Activated T-helper 1 cell treated with anti-CD3 and anti-CD28 coated beads, Interleukin-12 subunit alpha, Interleukin-12 subunit beta, Interleukin-2, Interleukin-4 antibody, amounts not matched to agents 30 ng/mL and 10 ng/mL and 1 ng/mL, durations not matched to agents 14 hours and 24 hours and 36 hours (primary cell): ENCODE measurements around the gene SH3RF3. TPM values are rescaled to one million over a fixed set of nuclear protein-coding genes. Genes with fewer than 3 reads are reported as not detected.

Experiments
- DNase-seq: peaks from one replicate; pipeline ENCODE4 v3.0.0; 2021; ENCODE audit warnings: low spot score
- H3K27ac Mint-ChIP-seq: one replicate; pipeline ENCODE4 v1.8.0; 2021; ENCODE audit warnings: mild to moderate bottlenecking, mixed read lengths
- H3K27me3 Mint-ChIP-seq: one replicate; pipeline ENCODE4 v1.8.0; 2022; ENCODE audit warnings: mild to moderate bottlenecking, moderate library complexity, mixed read lengths; ENCODE audit not compliant: insufficient read depth
- H3K36me3 Mint-ChIP-seq: one replicate; pipeline ENCODE4 v1.8.0; 2021; ENCODE audit warnings: low read depth, mixed read lengths
- H3K4me1 Mint-ChIP-seq: one replicate; pipeline ENCODE4 v1.8.0; 2021; ENCODE audit warnings: low read depth, mixed read lengths
- H3K4me3 Mint-ChIP-seq: one replicate; pipeline ENCODE4 v1.8.0; 2021; ENCODE audit warnings: mild to moderate bottlenecking, moderate library complexity, mixed read lengths
- H3K9me3 Mint-ChIP-seq: one replicate; pipeline ENCODE4 v1.8.0; 2021; ENCODE audit warnings: mixed read lengths
- intact Hi-C: fragments of 100-400 bp; cut with micrococcal nuclease; formaldehyde crosslinking; loops from one replicate; pipeline ENCODE4 v1.15.1; 2024
- total RNA-seq: library from RNA; stranded (reverse); gene quantifications from 2 replicates; pipeline ENCODE4 v1.2.3, GENCODE V29; 2022

SH3RF3 gene
- total RNA-seq, 1 donor from 2014 or later = 0.39 TPM

DNA sequence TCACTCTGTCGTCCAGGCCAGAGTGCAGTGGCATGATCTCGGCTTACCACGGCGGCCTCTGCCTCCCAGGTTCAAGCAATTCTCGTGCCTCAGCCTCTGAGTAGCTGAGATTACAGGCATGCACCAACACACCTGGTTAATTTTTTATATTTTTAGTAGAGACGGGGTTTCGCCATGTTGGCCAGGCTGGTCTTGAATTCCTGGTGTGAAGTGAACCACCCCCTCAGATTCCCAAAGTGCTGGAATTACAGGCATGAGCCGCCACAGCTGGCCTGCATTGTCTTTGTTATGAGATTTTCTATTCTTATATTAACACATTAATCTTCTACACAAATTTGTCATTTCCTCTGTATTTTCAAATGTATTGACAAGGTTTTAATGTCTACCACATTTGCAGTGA lies 409.5 kb downstream of the SH3RF3 start:
- Mint-ChIP-seq H3K4me3 (no peak overlapping the region), H3K27ac (no peak overlapping the region), H3K4me1 (no peaks in the 10 kb centered on the region), H3K36me3 (no peaks in the 10 kb centered on the region), H3K27me3 (peaks cover 3% of the 10 kb centered on the region), H3K9me3 (no peaks in the 10 kb centered on the region)
- intact Hi-C loops = no loop called here
- no peak for DNase-seq

DNA sequence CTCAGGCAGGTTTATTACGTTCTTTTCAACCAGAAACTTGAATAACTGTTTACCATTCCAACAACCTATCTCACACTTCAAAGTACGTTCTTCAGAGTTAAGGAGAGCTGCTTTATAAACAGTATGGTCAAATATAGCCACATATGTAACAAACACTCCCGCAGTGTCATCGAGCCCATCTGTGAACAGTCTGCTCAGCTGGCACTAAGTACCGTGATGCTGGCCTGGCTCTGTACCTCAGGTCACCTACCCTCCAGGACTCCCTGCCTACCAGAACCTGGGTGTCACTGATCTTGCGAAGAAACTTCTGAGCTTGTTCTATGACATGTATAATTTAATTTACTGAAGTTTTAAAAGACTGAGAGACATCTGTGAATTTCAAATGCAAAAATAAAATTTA lies 413.4 kb downstream of the SH3RF3 start:
- no peaks in the 10 kb centered on the region for H3K9me3 Mint-ChIP-seq
- H3K4me3 Mint-ChIP-seq = no peak overlapping the region
- intact Hi-C loops = no loop called here
- H3K27ac Mint-ChIP-seq = no peak overlapping the region
- H3K27me3 Mint-ChIP-seq = peaks cover 5% of the 10 kb centered on the region
- DNase-seq = no peak
- no peaks in the 10 kb centered on the region for H3K36me3 Mint-ChIP-seq
- no peaks in the 10 kb centered on the region for H3K4me1 Mint-ChIP-seq

DNA sequence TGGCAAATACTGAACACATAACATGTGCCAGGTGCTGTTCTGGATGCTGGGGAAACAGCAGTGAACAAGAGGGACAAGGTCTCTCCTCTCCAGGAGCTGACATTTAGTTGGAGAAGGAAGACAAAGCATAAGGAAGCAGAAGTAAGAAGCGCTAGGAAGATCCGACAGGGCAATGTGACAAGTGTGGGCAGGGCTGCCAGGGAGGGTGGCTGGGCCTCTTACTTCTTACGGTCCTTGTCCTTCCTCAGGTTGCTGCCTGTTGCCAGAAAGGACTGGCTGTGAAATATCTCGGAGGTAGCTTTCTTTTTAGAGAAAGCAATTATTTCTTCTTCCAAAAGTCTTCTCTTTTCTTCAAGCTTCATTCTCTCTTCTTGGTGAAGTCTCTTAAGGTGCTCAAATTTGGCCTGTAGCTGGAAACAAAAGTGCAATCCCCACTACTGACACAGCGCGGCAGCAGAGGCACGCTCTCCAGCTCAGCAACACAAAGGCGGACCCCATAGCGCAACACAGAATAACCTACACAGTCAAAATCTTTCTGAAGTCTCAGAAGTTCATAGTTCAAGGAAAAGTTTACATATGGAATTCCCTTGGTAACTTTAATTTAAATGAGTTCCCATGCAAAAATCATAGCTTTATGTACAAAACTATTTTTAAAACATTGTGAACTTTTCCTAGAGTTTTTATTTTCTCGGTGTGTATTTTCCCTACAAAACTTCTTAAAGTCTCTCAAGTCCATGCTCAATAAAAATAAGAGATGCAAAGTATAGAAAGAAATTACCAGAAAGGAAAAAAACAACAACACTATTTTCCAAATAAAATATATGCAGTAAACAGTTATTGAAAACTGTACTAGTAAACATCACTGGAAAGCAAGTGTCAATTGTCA lies 417.1 kb downstream of the SH3RF3 start:
- no peaks in the 10 kb centered on the region for H3K4me1 Mint-ChIP-seq

DNA sequence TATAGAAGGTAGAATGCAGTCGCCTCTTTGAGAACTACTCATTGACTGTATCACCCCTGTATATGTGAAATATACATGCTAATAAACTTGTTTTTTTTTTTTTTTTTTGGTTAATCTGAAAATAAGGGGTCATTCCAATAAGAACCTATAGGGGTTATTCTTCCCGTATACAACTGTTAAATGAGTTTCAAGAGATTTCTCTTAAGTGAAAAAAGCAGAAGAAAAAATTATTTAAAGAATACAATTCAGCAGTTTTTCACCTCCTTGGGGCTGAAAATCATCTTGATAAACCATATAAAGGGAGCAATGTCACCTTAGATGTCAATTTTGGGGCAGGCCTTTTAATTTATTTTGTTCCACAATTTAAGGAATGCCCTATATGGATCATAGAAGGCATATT lies 418.3 kb downstream of the SH3RF3 start:
- intact Hi-C loops = loop anchor here (5.0 kb wide), 1 partner anchor 115 kb away; no protein-coding TSS in a partner anchor

More for the DNA sequence above, 417.1 kb downstream of the SH3RF3 start:
- Mint-ChIP-seq H3K36me3 (no peaks in the 10 kb centered on the region), H3K4me3 (no peak overlapping the region), H3K27ac (no peak overlapping the region), H3K27me3 (peaks cover 5% of the 10 kb centered on the region), H3K9me3 (no peaks in the 10 kb centered on the region)
- intact Hi-C loops = loop anchor here (1.0 to 5.0 kb wide), 2 partner anchors 116 to 190 kb away; no protein-coding TSS in a partner anchor
- DNase-seq = peak; percentile 16

DNA sequence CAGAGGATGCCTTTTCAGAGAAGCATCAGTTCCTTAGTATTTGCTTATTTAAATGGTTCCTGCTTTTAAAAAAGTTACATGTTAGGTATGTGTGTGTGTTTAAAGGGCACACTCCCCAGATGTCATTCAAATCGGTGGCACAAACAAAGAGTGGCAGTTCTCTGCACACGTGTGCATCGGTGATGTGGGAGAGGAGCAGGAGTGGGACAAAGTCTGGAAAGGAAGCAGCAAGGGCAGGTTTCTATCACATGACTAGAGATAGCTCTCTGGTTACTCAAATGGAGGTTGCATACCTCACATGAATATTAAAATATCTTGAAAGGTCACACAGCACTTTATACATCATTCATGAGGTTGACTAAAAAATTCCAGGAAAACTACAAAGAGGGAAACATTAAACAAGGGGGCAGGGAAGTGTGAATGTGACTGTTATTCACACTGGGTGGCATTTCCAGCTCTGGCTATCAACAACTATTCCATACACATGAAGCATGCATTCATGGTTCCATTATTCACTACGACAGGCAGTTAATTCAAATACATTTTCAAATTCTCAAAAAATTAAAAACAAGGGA lies 420.1 kb downstream of the SH3RF3 start:
- intact Hi-C loops = loop anchor here (5.0 kb wide), 1 partner anchor 113 kb away; no protein-coding TSS in a partner anchor
- no peaks in the 10 kb centered on the region for H3K9me3 Mint-ChIP-seq
- no peak overlapping the region for H3K27ac Mint-ChIP-seq
- no peaks in the 10 kb centered on the region for H3K4me1 Mint-ChIP-seq
- no peaks in the 10 kb centered on the region for H3K36me3 Mint-ChIP-seq
- no peak for DNase-seq
- H3K4me3 Mint-ChIP-seq = no peak overlapping the region
- peaks cover 5% of the 10 kb centered on the region for H3K27me3 Mint-ChIP-seq

More for the DNA sequence above, 418.3 kb downstream of the SH3RF3 start:
- Mint-ChIP-seq H3K9me3 (no peaks in the 10 kb centered on the region), H3K4me1 (no peaks in the 10 kb centered on the region), H3K27me3 (peaks cover 5% of the 10 kb centered on the region), H3K27ac (no peak overlapping the region), H3K4me3 (no peak overlapping the region), H3K36me3 (no peaks in the 10 kb centered on the region)
- no peak for DNase-seq

Other genes with a start within 250 kb of the SH3RF3 start
- 1.9 and 2.3 TPM in 2 replicates for gene EDAR, start 140.0 kb upstream of the SH3RF3 start, total RNA-seq